HG03108 (cell line): ENCODE data around the gene MED22.
"Not testable (repeated sequence)": the region's sequence is repeated elsewhere in the genome, so short reads cannot be mapped to it uniquely, and the experiment has no call there.

ENCODE experiments used
- ATAC-seq: cut with Tn5 transposase; IDR thresholded peaks from one replicate; pipeline ENCODE4 v1.9.1; 2021; ENCODE audit warnings: moderate library complexity; ENCODE audit not compliant: unreplicated experiment

The MED22 gene

DNA sequence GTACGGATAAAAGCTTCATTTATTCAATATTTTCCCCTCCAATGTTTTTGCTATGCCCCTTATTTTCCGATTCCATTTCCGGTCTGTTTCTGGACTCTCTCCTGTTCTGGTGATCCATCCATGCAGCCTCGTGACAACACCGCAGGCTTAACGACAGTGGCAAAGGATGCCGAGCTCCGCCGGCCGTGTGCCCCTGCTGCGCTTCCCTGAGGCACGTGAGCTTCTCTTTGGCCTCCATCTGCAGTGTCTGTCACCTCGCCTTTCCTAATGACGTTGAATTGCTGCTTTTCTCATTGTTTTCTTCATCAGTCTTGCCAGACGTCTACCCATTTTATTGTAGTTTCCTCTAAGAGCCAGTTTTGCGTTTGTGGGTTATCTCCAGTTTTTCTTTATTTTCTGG is 40.6 kb downstream of the MED22 start:
- no peak for ATAC-seq

DNA sequence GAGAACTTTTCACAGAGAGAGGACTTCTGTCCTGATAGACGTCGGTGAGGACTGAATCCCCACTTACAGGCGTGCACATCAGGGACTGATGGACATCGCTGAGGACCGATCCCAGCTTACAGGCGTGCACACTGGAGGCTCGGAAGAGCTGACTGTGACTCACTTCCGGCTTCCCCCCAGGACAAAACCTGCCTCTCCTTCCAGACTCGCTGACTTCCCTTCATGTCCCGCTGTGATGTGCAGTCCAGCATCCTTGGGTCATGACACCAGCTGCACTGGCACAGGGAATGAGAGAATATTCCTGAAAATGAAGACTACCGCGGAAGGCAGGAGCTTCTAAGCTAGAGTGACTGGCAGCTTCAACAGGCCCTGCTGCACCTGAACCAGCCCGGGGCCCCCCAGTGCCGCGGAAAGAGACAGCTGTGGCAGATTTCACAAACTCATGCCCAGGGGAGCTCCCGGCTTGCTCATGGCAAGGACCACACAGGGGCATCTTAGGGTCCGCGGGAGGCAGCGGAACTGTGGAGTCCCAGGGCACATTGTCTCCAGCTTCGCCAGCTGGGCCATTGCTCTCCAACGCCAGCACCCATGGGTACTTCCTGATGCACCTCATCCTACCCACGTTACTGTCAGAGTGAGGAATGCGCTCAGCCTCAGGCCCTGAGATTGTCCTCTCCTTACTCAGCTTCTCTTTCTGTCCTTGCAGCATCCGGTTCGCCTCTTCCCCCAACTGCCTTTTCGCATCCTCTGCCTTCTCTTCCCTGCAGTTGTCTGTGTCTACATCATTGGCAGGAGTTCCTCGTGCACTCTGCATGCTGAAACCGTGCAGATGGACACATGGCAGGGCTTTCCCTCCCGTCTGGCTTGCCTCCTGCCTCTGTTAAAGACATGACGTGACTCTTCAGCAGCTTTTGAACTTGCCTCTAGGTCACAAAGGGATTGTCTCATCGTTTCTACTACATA is 41.4 kb downstream of the MED22 start:
- ATAC-seq = no peak

DNA sequence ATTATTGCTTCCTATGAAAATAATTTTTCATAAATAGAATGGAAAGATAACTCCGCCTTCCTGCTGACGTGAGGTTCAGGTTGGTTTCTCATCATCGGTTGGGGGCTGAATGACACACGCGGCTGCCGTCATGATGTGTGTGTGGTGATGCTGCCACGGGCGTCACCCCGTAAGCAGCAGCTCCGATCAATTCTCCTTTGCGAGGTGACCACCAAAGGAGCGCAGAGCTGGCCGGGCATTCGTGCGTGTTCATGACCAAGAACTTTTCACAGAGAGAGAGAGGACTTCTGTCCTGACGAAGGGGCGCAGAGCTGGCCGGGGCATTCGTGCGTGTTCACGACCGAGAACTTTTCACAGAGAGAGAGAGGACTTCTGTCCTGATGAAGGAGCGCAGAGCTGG is 42.2 kb downstream of the MED22 start:
- ATAC-seq = no peak

DNA sequence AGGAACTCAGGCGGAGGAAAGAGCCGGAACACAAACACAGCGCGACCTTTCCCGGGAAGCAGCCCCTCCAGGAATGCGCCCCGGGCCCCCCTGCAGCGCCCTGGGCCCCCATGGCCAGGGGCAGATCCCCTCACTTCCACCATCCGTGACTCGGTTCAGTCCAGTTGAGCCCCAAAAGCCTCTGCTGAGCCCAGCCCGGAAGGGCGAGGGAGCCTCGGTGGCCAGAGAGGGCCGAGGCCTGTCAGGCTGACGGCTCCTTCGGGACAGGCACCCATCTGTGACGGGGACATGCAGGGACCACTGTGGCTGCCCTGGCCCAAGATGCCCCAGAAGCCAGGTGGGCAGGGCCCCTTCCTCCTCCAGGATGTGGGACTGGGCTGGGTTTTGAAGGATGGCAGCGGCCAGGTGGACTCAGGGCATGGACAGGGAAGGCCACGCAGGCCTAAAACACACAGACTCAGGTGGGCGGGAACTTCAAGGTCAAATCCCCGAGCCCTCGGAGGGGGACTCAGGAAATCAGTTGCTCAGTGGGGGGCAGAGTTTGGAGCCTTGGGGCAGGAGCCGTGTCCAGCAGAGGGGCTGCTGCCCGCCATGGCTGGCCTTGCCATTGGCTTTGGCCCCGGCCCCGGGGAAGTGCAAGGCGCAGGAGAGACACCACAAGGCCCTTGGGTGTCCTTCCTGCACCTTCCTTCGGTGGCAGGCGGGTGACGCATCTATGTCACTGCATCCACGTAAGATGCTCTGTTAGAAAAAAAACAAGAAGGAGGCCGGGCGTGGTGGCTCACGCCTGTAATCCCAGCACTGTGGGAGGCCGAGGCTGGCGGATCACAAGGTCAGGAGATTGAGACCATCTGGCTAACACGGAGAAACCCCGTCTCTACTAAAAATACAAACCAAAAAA is 43.2 kb downstream of the MED22 start:
- no peak for ATAC-seq

DNA sequence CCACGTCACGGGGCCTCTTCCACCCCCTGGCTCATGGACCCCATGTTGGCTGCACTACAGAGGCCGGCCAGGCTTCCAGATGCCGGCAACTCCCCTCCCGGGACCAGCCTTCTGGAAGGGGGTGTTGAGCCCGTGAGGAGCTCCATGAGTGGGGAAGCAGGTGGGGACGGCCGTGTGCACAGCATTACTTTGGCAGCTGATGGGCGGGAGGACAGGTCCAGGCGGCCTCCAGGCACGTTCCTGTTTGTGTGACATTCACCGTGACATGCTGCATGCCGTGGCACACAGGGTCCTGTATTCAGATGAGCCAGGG is 43.8 kb downstream of the MED22 start:
- no peak for ATAC-seq

DNA sequence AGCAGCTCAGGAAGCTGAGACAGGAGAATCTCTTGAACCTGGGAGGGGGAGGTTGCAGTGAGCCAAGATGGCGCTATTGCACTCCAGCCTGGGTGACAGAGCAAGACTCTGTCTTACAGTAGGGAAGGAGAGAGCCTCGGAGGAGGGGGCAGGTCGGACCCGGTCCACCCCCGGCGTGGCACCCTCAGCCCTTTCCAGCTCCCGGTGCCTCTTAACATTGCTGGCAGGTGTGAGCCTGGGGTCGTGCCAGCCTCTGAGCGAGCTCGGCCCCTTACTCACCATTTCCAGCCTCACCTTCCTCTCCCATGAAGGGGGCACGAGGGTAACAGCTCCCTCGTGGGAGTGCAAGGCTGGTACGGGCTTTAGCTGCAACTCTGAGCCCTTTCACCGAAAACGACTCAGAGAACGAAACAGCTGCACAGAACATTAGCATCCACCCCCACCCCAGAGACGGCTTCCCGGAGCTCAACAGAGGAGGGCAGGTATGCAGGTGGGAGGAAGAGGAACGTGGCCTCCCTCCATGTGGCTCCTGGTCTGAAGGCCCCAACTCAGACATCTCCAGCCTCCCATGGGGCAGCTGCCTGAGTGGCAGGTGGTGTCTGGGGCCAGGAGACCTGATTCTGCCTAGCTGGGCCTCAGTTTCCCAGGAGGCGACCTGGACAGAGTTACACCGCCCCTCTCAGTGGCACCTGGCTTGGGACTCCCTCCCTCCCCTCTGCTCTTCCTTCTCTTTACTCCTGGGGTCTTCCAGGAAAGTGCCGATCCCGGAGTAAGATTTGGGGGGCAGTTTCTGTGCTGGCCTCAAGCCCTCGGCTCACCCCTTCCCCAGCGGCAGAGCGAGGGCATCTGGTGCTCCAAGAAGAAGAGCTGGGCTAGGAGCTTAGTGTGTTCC is 44.4 kb downstream of the MED22 start:
- no peak for ATAC-seq

DNA sequence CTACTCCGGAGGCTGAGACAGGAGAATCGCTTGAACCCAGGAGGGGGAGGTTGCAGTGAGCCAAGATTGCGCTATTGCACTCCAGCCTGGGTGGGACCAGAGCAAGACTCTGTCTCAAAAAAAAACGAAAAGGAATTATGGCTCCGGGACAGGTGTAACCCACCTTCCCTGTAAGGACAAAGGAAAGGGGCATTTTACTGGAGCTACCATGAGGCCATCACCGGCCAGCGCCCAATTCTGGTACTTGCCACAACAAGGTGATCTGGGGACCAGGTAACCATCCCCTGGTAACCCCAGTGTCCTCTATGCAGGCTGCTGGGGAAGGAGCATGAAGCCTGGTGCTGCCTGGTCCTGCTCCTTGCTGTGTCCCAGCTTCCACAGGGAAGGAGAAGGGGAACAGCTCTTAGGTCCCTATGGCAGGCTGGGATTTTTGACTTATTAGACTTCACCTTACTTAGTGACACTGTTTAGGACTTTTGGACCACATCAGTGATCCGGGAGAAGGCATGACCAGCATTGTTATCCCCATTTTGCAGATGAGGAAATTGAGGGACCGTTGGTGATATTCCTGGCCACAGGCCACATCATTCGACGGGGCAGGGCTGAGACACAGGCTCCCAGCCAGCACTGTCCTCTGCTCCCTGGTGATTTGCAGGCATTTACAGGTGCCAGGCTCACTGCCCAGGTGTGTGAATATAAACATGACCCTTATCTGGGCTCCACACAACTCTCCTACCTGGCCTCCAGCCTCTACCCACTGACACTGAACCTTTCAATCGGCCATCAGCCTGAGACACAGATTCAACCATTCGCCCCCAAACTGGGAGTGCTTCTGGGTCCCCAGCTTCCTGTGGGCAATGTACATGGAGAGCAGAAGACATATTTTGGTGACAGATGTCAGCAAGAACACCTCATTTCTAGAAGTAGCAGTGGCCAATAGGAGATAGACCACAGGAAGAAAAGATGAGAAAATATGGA is 46.4 kb downstream of the MED22 start:
- no peak for ATAC-seq

DNA sequence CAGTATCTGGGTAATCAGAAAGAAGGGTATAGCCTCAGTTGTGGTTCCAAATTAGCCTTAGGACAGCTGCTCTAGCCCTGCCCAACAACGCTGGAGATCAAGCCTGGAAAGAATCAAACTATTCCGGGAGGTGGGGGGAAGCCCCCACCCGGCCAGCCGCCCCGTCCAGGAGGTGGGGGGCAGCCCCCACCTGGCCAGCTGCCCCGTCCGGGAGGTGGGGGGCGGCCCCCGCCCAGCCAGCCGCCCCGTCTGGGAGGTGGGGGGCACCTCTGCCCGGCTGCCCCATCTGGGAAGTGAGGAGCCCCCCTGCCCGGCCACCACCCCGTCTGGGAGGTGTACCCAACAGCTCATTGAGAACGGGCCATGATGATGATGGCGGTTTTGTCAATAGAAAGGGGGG is 47.9 kb downstream of the MED22 start:
- not testable (repeated sequence) for ATAC-seq

DNA sequence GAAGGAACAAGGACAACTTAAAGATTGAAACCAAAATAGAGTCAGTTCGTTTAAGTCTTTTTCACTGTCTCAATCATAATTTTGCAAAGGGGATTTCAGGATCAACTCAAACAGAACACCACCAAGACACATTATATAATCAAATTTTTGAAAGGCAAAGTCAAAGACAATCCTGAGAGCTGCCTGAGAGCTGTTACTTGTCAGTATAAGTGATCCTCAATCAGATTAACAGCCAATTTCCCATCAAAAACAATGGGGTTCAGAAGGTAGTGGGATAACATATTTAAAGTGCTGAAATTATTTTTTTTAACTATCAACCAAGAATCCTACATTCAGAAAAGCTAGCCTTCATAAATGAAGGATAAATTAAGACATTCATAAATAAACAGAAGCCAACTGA is 53.7 kb downstream of the MED22 start:
- no peak for ATAC-seq

DNA sequence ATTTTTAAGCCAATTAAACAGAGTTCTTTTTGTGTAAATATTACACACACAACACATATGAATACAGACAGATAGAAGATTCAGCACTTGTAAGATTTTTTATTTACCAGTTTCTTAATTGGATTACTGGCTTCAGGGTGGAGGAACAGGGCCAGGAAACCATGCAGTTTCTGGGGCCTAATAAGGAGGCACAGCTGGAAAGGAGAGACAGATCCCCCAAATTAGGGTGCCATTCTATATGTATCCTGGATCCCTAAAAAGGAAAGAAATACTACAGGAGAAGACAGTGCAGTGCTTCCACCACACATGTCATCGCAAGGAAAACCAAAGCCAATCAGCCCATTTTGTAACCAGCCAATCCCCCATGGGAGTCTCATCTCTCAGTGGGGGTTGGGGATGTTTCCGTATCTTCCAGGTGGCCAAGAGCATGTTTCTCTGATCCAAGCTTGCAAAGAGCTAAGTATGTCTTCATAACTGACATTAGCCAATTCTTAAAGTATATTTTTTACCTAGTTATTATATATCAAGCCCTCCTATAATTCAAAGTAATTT is 57.1 kb downstream of the MED22 start:
- no peak for ATAC-seq
